ENCODE results near the gene C11orf97. TPM values are rescaled to one million over a fixed set of nuclear protein-coding genes. Genes with fewer than 3 reads are reported as not detected.

C11orf97 gene
- total RNA-seq, 1 donor from 2014 or later: not detected

DNA sequence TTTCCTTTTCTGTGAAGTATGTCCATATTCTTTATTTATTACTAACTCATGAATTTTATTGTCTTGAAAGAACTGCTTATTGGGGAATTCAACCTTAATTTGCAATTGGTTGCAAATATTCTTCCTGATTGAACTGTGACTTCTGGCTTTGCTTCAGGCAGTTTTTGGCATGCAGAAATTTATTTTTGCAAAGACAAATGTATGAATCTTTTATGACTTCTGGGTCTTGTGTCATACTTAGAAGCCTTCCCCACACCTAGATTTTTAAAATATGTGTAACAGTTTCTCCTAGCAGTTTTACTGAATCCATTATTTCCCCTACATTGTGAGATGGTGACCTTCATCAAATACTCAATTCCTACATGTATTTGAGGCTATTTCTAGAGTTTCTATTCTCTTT is 30.9 kb upstream of the C11orf97 start:
- no peaks in the 10 kb centered on the region for H3K4me1 Mint-ChIP-seq
- DNase-seq (no peak), ATAC-seq (ENCODE audit: low read depth) (no peak)
- no peak overlapping the region for H3K4me3 Mint-ChIP-seq
- ChIA-PET CTCF (no interaction called here), POLR2A (no interaction called here)
- H3K9me3 Mint-ChIP-seq: no peaks in the 10 kb centered on the region
- TF ChIP-seq, protein P1, sequence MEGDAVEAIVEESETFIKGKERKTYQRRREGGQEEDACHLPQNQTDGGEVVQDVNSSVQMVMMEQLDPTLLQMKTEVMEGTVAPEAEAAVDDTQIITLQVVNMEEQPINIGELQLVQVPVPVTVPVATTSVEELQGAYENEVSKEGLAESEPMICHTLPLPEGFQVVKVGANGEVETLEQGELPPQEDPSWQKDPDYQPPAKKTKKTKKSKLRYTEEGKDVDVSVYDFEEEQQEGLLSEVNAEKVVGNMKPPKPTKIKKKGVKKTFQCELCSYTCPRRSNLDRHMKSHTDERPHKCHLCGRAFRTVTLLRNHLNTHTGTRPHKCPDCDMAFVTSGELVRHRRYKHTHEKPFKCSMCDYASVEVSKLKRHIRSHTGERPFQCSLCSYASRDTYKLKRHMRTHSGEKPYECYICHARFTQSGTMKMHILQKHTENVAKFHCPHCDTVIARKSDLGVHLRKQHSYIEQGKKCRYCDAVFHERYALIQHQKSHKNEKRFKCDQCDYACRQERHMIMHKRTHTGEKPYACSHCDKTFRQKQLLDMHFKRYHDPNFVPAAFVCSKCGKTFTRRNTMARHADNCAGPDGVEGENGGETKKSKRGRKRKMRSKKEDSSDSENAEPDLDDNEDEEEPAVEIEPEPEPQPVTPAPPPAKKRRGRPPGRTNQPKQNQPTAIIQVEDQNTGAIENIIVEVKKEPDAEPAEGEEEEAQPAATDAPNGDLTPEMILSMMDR (IDR thresholded peaks at IDR 0.05): no peak
- no peaks in the 10 kb centered on the region for H3K27me3 Mint-ChIP-seq
- peaks cover 84% of the 10 kb centered on the region for H3K36me3 Mint-ChIP-seq (ENCODE audit: low read depth)
- intact Hi-C loops (cut with micrococcal nuclease): no loop called here
- H3K27ac Mint-ChIP-seq: no peak overlapping the region

GRCh38 chr11:94486068-94486467 is 26.2 kb upstream of the C11orf97 start:
- H3K27ac Mint-ChIP-seq: no peak overlapping the region
- CTCF ChIA-PET: no interaction called here
- DNase-seq: no peak
- POLR2A ChIA-PET: no interaction called here
- H3K4me1 Mint-ChIP-seq: no peaks in the 10 kb centered on the region
- H3K9me3 Mint-ChIP-seq: peaks cover 2% of the 10 kb centered on the region
- no peaks in the 10 kb centered on the region for H3K27me3 Mint-ChIP-seq
- no peak overlapping the region for H3K4me3 Mint-ChIP-seq
- intact Hi-C loops (cut with micrococcal nuclease): no loop called here
- peaks cover 83% of the 10 kb centered on the region for H3K36me3 Mint-ChIP-seq (ENCODE audit: low read depth)
- TF ChIP-seq, protein P1 (IDR thresholded peaks at IDR 0.05): no peak
- ATAC-seq (ENCODE audit: low read depth): no peak

DNA sequence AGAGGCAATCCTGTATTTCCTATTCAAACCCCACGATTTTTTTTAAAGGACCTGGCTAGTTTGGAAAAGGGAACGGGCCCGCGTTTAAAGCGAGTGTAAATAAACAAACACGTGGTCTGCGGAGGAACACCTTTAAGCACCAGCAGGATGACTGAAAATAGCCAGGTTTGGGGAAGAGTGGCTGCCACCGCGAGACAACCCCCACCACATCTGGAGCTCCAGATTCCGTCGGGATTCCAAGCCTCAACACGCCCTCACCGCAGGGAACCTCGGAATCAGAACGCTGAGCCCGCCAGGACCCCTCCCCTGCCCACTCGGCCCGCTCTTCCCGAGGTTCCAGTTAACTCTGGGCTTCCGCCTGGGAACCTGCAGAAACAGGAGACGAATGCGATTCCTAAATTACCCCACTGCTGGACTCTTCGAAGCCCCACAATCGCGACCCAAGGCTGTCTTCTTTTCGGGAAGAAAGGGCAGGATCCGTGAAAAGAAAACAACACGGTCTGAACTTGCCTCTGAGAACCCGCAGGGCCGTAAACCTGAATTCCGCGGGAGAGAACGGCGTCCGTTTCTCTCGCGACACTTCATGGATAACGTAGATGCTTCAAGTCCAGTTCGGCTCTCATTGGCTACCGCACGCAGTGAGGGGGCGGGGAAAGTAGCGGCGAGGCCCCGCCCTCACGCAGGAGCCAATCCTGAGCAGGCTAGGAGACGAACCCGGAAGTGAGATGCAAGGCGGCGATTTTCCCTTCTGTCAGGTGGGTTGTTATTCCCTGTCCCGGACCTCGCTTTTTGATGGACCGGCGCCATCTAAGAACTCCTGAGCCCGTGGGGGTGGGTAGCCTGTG is 18.8 kb upstream of the C11orf97 start, which contains the start of the genes ANKRD49 and MRE11:
TSS of gene ANKRD49 (plus strand) at position 704 of the 845 bp plus-strand sequence. CDS start 2,710 bp downstream, outside the sequence.
TSS of gene MRE11 (minus strand) at position 564 of the 845 bp plus-strand sequence. CDS start 1,043 bp downstream, outside the sequence.
- POLR2A ChIA-PET: interaction anchor here (0.6 to 2.6 kb wide), 7 partner anchors 19 to 1296 kb away, joined by 3 to 13 read pairs (median 5); partner anchors contain the start of genes C11orf54, C11orf97, CEP57 and CWC15
- peaks cover 39% of the 10 kb centered on the region for H3K4me1 Mint-ChIP-seq
- H3K36me3 Mint-ChIP-seq (ENCODE audit: low read depth): peaks cover 50% of the 10 kb centered on the region
- H3K27me3 Mint-ChIP-seq: no peaks in the 10 kb centered on the region
- TF ChIP-seq, protein P1 (IDR thresholded peaks at IDR 0.05): no peak
- CTCF ChIA-PET: no interaction called here
- H3K27ac Mint-ChIP-seq: peak within 1 kb of the TSS; percentile 92
- DNase-seq (peak; percentile 94), ATAC-seq (ENCODE audit: low read depth) (peak; percentile 99)
- peak within 1 kb of the TSS; percentile 93 for H3K4me3 Mint-ChIP-seq
- H3K9me3 Mint-ChIP-seq: peaks cover 1% of the 10 kb centered on the region
- intact Hi-C loops (cut with micrococcal nuclease): loop anchor here (1.0 to 10.0 kb wide), 9 partner anchors 50 to 1901 kb away; partner anchors contain the start of genes C11orf54, CEP295, CEP57 and CWC15

GRCh38 chr11:94494126-94494680 is 18.1 kb upstream of the C11orf97 start:
- intact Hi-C loops (cut with micrococcal nuclease): loop anchor here (1.0 to 10.0 kb wide), 4 partner anchors 49 to 1901 kb away; partner anchors contain the start of genes CWC15, FUT4, JRKL and KDM4D
- Mint-ChIP-seq H3K27ac (peak overlapping the region; percentile 92), H3K4me1 (peaks cover 39% of the 10 kb centered on the region), H3K36me3 (ENCODE audit: low read depth) (peaks cover 50% of the 10 kb centered on the region), H3K9me3 (no peaks in the 10 kb centered on the region), H3K27me3 (no peaks in the 10 kb centered on the region), H3K4me3 (peak overlapping the region; percentile 93)
- ATAC-seq (ENCODE audit: low read depth) (peak; percentile 58), DNase-seq (no peak)
- TF ChIP-seq, protein P1 (IDR thresholded peaks at IDR 0.05): no peak
- CTCF ChIA-PET: no interaction called here
- POLR2A ChIA-PET: interaction anchor here (0.6 to 2.6 kb wide), 7 partner anchors 16 to 1296 kb away, joined by 3 to 13 read pairs (median 5); partner anchors contain the start of genes C11orf54, C11orf97, CEP57 and CWC15

DNA sequence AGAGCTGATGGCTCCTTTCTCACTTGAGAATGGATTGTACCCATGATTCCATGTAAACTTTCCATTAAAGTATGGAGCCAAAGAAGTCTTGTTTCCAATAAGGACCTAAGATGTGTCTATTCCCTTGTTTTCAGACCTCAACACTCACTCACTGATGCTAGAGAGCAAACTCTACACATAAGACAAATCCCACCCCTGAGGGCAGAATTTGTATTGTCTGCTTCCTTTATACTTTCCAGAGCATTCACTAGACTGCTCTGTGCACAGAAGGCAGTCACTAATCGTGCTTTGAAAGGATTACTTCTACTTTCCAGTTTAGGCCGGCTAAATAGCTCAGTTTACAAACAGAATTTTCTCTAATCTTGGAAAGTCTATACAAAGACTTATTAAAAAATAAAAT is 12.1 kb upstream of the C11orf97 start:
- H3K27ac Mint-ChIP-seq: no peak overlapping the region
- ChIA-PET CTCF (no interaction called here), POLR2A (no interaction called here)
- H3K36me3 Mint-ChIP-seq (ENCODE audit: low read depth): peaks cover 58% of the 10 kb centered on the region
- no peaks in the 10 kb centered on the region for H3K9me3 Mint-ChIP-seq
- H3K4me3 Mint-ChIP-seq: no peak overlapping the region
- H3K27me3 Mint-ChIP-seq: no peaks in the 10 kb centered on the region
- H3K4me1 Mint-ChIP-seq: peaks cover 7% of the 10 kb centered on the region
- ATAC-seq (ENCODE audit: low read depth) (no peak), DNase-seq (no peak)
- intact Hi-C loops (cut with micrococcal nuclease): no loop called here
- TF ChIP-seq, protein P1 (IDR thresholded peaks at IDR 0.05): no peak
